NCI-H774 (cell line): ENCODE results near the gene TBCD.

Experiments
- DNase-seq: peaks from one replicate; lab custom pipeline; 2025; lab: John Stamatoyannopoulos, UW

The TBCD gene

DNA sequence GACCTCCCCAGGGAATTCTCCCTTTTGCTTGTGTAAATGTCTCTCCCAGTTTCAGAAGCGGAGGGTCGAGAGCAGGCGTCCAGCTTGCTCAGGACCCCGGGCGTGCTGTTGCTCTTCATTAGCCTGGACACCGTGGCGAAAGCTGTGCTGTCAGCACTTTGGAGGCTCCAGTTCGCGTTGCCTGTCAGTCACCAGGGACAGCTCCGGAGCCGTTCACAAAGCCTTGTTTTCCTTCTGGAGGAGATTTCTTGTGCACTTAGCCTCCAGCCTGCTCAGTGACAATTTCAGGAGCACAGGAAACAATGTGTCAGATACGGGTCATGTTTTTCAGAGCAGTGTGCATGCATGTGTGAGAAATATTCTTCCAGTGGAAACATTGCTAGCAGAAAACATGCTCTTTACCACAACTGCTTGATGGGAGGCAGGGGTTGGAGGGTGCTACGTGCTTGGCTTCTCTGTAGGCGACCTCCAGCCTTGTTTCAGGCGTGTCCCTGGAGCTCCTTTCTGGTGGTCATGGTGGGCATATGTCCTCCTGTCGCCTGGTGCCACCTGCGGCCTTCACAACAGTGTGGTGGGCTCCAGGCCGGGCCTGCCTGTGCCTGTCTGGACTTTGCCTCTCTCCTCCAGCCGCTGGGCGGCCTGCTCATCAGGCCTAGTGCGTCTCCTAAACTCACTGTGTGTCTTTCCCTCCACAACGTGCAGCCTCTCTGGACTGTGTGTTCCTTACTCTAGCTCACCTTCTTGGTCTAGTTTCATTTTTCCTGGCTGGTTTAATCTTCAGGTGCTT is 59.0 kb downstream of the TBCD start:
- no peak for DNase-seq

GRCh38 chr17:82812058-82812457 is 60.2 kb downstream of the TBCD start:
- no peak for DNase-seq

DNA sequence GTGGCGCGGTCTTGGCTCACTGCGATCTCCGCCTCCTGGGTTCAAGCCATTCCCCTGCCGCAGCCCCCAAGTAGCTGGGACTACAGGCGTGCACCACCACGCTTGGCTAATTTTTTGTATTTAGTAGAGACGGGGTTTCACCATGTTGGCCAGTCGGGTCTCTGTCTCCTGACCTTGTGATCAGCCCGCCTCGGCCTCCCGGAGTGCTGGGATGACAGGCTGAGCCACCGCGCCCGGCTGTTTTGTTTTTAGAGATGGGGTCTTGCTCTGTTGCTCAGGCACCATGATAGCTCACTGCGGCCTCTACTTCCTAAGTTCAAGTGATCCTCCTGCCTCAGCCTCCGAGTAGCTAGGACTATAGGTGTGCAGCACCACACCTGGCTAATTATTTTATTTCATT is 60.7 kb downstream of the TBCD start:
- no peak for DNase-seq

- no peak for DNase-seq
These were observed 61.6 kb downstream of the TBCD start for GRCh38 chr17:82813299-82814051.

GRCh38 chr17:82814834-82815233 is 63.0 kb downstream of the TBCD start:
- DNase-seq = no peak

DNA sequence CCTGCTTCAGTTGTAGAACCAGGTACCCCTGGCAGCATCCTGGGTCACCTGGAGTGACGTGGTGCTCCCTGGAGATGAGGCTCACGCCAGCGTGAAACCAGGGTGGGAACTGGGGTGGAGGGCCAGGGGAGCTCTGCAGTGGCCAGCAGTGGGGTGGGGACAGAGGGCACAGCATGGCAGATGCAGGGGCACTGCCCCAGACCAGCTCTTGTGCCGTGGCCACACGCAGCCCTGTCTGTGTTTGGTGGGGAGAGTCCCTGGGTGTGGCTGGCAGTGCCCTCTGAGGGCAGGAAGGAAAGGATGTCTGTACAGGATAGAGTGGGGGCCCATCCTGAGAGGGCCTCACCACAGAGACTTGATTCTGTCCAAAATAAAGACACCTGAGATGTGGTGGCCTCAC is 63.5 kb downstream of the TBCD start:
- no peak for DNase-seq

DNA sequence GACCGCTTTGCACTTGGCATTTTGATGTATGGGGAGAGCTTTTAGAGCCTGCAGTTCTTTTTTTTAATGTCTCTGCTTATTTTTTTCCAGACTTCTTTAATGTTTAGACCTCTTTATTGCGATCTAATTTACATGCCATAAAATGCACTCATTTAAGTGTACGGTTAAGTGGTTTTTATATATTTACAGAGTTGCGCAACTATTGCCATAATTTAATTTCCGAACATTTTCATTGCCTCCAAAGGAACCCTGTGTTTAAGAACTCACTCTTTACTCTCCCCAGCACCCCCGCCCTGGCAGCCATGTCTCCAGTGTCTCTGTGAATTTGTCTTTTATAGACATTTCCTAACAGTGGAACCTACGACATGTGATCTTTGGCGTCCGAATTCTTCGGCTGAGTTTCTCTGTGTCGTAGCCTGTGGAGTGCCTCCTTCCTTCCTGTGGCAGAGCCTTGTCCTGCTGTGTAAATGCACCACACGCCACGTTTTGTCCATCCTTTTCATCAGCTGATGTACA is 64.0 kb downstream of the TBCD start:
- no peak for DNase-seq

DNA sequence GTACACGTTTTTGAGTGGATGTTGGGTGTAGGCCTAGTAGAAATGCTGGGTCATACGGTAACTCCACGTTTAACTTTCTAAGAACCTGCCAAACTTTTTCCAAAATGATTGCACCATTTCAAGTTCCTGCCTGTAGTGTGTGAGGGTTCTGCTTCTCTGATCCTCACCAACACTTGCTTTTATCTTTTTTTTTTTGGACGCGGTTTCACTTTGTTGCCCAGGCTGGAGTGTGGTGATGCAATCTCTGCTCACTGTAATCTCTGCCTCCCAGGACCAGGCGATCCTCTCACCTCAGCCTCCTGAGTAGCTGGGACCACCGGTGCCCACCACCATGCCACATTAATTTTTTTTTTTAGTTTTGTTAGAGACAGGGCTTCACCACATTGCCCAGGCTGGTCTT is 64.5 kb downstream of the TBCD start:
- no peak for DNase-seq

GRCh38 chr17:82817947-82818346 is 66.1 kb downstream of the TBCD start:
- no peak for DNase-seq

DNA sequence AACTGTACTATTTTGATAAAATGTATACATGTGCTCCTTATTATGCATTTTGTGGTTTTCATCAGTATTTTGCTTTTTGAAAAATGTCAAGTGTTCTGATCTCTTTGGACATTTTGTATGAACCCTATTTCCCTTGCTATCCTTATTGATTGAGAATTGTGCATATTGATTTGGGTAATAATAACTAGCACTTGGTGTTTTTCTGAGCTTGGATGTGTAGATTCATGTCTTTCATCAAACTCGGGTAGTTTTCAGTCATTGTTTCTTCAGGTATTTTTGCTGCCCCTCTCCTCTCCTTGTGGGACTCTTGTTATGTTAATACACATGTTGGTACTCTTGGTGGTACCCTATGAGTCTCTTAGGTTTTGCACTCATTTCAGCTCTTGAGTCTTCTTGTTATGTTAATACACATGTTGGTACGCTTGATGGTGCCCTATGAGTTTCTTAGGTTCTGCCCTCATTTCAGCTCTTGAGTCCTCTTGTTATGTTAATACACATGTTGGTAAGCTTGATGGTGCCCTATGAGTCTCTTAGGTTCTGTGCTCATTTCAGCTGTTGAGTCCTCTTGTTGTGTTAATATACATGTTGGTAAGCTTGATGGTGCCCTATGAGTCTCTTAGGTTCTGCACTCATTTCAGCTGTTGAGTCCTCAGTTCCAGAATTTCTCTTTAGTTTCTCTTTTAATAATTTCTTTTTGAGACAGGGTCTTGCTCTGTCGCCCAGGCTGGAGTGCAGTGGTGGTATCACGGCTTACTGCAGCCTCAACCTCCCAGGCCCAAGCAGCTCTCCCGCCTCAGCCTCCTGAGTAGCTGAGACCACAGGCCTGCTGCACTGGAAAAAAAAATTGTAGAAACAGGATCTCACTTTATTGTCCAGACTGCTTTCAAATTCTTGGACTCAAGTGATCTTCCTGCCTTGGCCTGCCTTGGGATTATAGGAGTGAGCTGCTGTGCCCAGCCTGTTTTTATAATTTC is 68.7 kb downstream of the TBCD start:
- no peak for DNase-seq

- DNase-seq = no peak
These were observed 69.7 kb downstream of the TBCD start for GRCh38 chr17:82821554-82821953.

DNA sequence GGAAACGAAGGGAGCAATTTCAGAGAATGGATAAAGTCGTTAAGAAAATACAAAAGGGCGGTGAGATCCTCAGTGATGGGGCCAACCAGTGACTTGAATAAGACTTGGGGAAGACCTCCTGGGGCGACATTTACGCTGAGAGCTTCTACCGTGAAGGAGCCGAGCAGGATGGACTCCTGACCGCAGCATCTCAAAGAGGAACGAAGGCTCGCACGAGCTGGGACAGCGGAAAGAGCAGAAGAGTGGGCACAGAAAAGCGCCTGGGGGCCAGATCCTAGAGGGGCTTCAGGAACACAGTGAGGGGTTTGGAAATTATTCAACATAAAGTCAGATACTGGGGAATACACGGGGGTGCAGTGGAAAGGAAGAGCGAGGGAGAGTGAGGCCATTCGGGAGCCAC is 70.4 kb downstream of the TBCD start:
- no peak for DNase-seq

- no peak for DNase-seq
These were observed 71.1 kb downstream of the TBCD start for GRCh38 chr17:82823004-82823403.

GRCh38 chr17:82825540-82826124 is 73.8 kb downstream of the TBCD start:
- no peak for DNase-seq

DNA sequence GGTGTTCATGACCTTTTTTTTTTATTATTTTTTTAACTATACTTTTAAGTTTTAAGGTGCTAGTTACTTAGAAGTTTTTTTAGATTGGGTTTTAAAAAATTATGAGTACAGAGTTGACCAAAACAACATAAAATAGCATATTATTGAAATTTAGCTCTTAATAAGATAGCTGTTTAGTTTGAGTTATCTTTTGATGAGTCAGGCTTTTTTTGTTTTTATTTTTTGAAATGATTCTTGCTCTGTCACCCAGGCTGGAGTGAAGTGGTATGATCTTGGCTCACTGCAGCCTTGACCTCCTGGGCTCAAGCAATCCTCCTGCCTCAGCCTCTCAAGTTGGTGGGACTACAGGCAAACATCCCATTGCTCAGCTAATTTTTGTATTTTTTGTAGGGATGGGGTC is 74.3 kb downstream of the TBCD start:
- DNase-seq = no peak

GRCh38 chr17:82826956-82827355 is 75.1 kb downstream of the TBCD start:
- DNase-seq = no peak

- DNase-seq = no peak
These were observed 77.1 kb downstream of the TBCD start for GRCh38 chr17:82828875-82829487.

GRCh38 chr17:82830249-82830661 is 78.4 kb downstream of the TBCD start:
- DNase-seq = no peak

DNA sequence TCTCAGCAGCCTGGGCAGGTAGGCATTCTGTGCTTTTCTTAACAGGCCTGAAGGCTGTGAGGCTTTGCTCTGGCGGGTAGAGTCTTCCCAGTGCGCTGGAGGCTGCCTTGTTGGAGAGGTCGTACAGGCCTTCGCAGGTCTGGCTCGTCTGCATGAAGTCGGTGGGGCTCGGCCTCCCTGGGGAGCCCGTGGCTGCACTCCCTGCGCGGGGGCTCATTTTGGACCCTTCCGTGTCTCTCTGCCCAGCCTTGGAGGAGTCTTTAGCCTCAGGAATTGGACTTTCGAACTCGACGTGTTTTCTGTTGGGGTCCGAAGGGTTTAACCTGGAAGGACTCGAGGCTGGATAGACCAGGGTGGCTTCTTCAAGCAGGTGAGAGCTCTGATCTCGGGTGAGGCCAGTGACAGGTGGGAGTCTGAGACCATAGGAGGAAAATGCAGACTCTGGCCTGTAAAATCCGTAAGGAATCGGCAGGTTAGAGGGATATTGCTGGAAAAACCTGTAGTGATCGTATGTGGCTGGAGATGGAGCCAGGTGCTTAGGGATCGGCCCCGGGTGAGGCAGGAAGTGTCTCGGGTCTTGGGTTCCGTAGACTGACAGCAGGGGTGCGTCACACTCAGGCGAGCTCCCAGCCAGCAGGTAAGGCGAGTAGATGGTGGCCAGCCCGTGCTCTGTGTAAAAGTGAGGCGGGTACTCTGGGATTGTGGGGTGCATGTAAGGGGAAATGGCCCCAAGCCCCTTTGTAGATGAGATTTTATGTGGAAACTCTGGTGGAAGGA is 79.4 kb downstream of the TBCD start:
- no peak for DNase-seq

GRCh38 chr17:82831818-82832200 is 79.9 kb downstream of the TBCD start:
- DNase-seq = no peak

DNA sequence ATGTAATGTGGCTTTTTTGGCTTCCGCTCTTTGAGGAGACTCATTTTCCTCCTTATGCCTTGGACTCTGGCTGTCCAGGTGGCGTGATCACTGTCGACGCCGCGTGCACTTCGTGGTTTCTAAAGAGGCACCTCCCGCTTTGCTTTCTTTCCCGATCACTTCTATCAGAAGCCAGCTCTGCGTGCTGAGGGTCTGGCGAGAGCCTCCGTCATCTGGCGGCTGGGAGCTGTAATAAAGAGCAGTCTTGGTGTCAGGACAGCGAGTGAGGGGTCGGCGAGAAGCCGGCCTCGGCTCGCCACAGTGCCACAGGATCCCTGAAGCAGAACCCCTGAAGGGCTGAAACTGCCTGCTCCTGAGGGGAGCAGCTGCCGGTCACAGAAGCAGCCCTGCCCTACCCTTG is 80.5 kb downstream of the TBCD start:
- DNase-seq = no peak
